A549 (cell line): ENCODE data around the gene C11orf98. TPM values are rescaled to one million over a fixed set of nuclear protein-coding genes. Genes with fewer than 3 reads are reported as not detected.

ENCODE experiments used
- ATAC-seq, 2 experiments: fragments of 200-7000 bp in 1 of 2; fragments of >200 bp in 1 of 2; cut with Nextera tagmentation in 1 of 2; cut with Tn5 transposase in 1 of 2; 3 replicates each; pipeline versions ENCODE4 v1.8.0 to v1.9.1; 2018 to 2020; ENCODE audit warnings: mild to moderate bottlenecking in 1 of 2, moderate library complexity in 1 of 2
- CTCF ChIA-PET: fragments of 300-600 bp; sonication (Branson Sonifier 250); formaldehyde crosslinking; extraction: SDS; loops from one replicate; lab custom pipeline; 2021; ENCODE audit warnings: antibody characterized with exemption, inconsistent platforms; lab: Yijun Ruan, JAX
- POLR2A ChIA-PET: fragments of 350-600 bp; formaldehyde crosslinking; extraction: SDS; loops from one replicate; lab custom pipeline; 2021; ENCODE audit warnings: antibody characterized with exemption, inconsistent platforms; lab: Yijun Ruan, JAX
- DNase-seq, 2 experiments: peaks; one replicate each; pipeline versions ENCODE4 v3.0.0 to v3.0.0-alpha.2; 2011 to 2016; ENCODE audit warnings: low read depth in 1 of 2, low spot score in 1 of 2
- FAIRE-seq: peaks from 2 replicates; lab custom pipeline; 2011; peaks lifted over from hg19 to GRCh38; lab: Jason Lieb, UNC
- H3K27ac ChIP-seq, 2 experiments: fragments of >200 bp; sonication (Bioruptor Twin); formaldehyde crosslinking; 3 replicates each; pipeline ENCODE4 v1.5.1; 2016 to 2017
- H3K4me1 ChIP-seq: fragments of >200 bp; sonication (Bioruptor Twin); formaldehyde crosslinking; 3 replicates; pipeline ENCODE4 v1.6.1; 2016
- H3K4me2 ChIP-seq: fragments of >200 bp; sonication (Bioruptor Twin); formaldehyde crosslinking; 3 replicates; pipeline ENCODE4 v1.6.1; 2016
- H3K4me3 ChIP-seq: fragments of >200 bp; sonication (Bioruptor Twin); formaldehyde crosslinking; 3 replicates; pipeline ENCODE4 v1.5.1; 2016
- H3K9me3 ChIP-seq: fragments of >200 bp; sonication (Bioruptor Twin); formaldehyde crosslinking; 3 replicates; pipeline ENCODE4 v1.6.1; 2016
- BHLHE40 ChIP-seq: IDR thresholded peaks from 2 replicates; pipeline ENCODE4 v1.6.1; 2012; ENCODE audit warnings: low read depth, low read length, inconsistent platforms
- CBX2 ChIP-seq: fragments of 200-600 bp; sonication (generic); IDR thresholded peaks from 2 replicates; pipeline ENCODE4 v1.6.1; 2016; ENCODE audit warnings: low read depth, mild to moderate bottlenecking, borderline replicate concordance
- CHD4 ChIP-seq: fragments of 200-600 bp; sonication (generic); IDR thresholded peaks from 2 replicates; pipeline ENCODE4 v1.6.1; 2016; ENCODE audit warnings: antibody characterized with exemption, mild to moderate bottlenecking, borderline replicate concordance
- CTCF ChIP-seq: fragments of >200 bp; sonication (Bioruptor Twin); formaldehyde crosslinking; IDR thresholded peaks from 3 replicates; pipeline ENCODE4 v1.5.1; 2016
- EP300 ChIP-seq, 2 experiments: fragments of >200 bp; sonication (Bioruptor Twin); formaldehyde crosslinking; IDR thresholded peaks; 2 replicates in 1 of 2; 3 replicates in 1 of 2; pipeline ENCODE4 v1.6.1; 2016 to 2017
- FOSB ChIP-seq: fragments of 250-450 bp; sonication (Bioruptor Pico); IDR thresholded peaks from 2 replicates; pipeline ENCODE4 v1.5.0; 2020; ENCODE audit warnings: mild to moderate bottlenecking, moderate library complexity
- FOXS1 ChIP-seq: fragments of 250-450 bp; sonication (Bioruptor Pico); IDR thresholded peaks from 2 replicates; pipeline ENCODE4 v1.5.0; 2020; ENCODE audit warnings: mild to moderate bottlenecking, moderate library complexity
- HES2 ChIP-seq: fragments of >200 bp; sonication (Bioruptor Twin); formaldehyde crosslinking; IDR thresholded peaks from 2 replicates; pipeline ENCODE4 v1.6.1; 2016
- HOXA7 ChIP-seq: fragments of 250-450 bp; sonication (Bioruptor Pico); IDR thresholded peaks from 2 replicates; pipeline ENCODE4 v1.5.0; 2020; ENCODE audit warnings: mild to moderate bottlenecking, moderate library complexity
- JUN ChIP-seq, 2 experiments: fragments of >200 bp; sonication (Bioruptor Twin); formaldehyde crosslinking; IDR thresholded peaks; 2 replicates in 1 of 2; 3 replicates in 1 of 2; pipeline ENCODE4 v1.6.1; 2016 to 2017
- MAX ChIP-seq: IDR thresholded peaks from 2 replicates; pipeline ENCODE4 v1.6.1; 2012
- MAZ ChIP-seq: fragments of 150-350 bp; IDR thresholded peaks from 2 replicates; pipeline ENCODE4 v1.6.1; 2014; ENCODE audit warnings: antibody characterized with exemption, low read depth, low read length, borderline replicate concordance
- NFE2L2 ChIP-seq: fragments of 150-350 bp; conservative IDR thresholded peaks from 2 replicates; pipeline ENCODE4 v1.6.1; 2014; ENCODE audit warnings: low read length
- NPAS2 ChIP-seq: fragments of 250-450 bp; sonication (Bioruptor Pico); IDR thresholded peaks from 2 replicates; pipeline ENCODE4 v1.8.0; 2022; ENCODE audit warnings: mild to moderate bottlenecking, moderate library complexity, borderline replicate concordance
- PHF8 ChIP-seq: fragments of 200-600 bp; sonication (generic); IDR thresholded peaks from 2 replicates; pipeline ENCODE4 v1.6.1; 2016; ENCODE audit warnings: low read depth, mild to moderate bottlenecking, antibody characterized with exemption, moderate library complexity, borderline replicate concordance
- POLR2A ChIP-seq: IDR thresholded peaks from 2 replicates; pipeline ENCODE4 v1.6.1; 2012; ENCODE audit warnings: mild to moderate bottlenecking, low read length
- RARB ChIP-seq: fragments of 250-450 bp; sonication (Bioruptor Pico); IDR thresholded peaks from 2 replicates; pipeline ENCODE4 v1.8.0; 2021; ENCODE audit warnings: mild to moderate bottlenecking, moderate library complexity
- RNF2 ChIP-seq: fragments of 200-600 bp; sonication (generic); IDR thresholded peaks from 2 replicates; pipeline ENCODE4 v1.6.1; 2016; ENCODE audit warnings: low read depth, mild to moderate bottlenecking, antibody characterized with exemption, moderate library complexity, borderline replicate concordance
- SMC3 ChIP-seq: fragments of >200 bp; sonication (Bioruptor Twin); formaldehyde crosslinking; IDR thresholded peaks from 3 replicates; pipeline ENCODE4 v1.6.1; 2018; ENCODE audit warnings: inconsistent platforms
- USF2 ChIP-seq: fragments of 450-650 bp; IDR thresholded peaks from 2 replicates; pipeline ENCODE4 v1.6.1; 2014; ENCODE audit warnings: antibody characterized with exemption
- ZSCAN20 ChIP-seq: fragments of 250-450 bp; sonication (Bioruptor Pico); IDR thresholded peaks from 2 replicates; pipeline ENCODE4 v1.8.0; 2022; ENCODE audit warnings: mild to moderate bottlenecking, moderate library complexity
- WGBS: methylation state at CpG from one replicate; pipeline ENCODE4 v1.1.6; 2017; ENCODE audit errors: missing lambda C conversion rate; 5-methylcytosine and 5-hydroxymethylcytosine counted together
- polyA plus RNA-seq, 4 experiments: library from polyadenylated mRNA; depleted of rRNA in 3 of 4; stranded (reverse); fragments of >200 nt; fragmentation: RNase III in 1 of 4; extraction: RNeasy Plus Mini Kit Qiagen cat#74134 plus additional on column Dnase treatment in 1 of 4; gene quantifications; 2 replicates in 3 of 4; 3 replicates in 1 of 4; pipeline ENCODE4 v1.2.3, GENCODE V29; 2011 to 2017

The C11orf98 gene
- polyA plus RNA-seq, 2 of the 4 experiments (the other 2 are of a cell fraction), result 91.7 to 140 TPM

- Histone ChIP-seq H3K4me2 (peak within 1 kb of the TSS; percentile 89), H3K9me3 (no peaks in the 10 kb centered on the region), H3K4me1 (peaks cover 30% of the 10 kb centered on the region), H3K27ac (peak within 1 kb of the TSS; percentile 55 to 92; a peak in 5 of 6 replicates), H3K4me3 (peak within 1 kb of the TSS; percentile 69)
- ATAC-seq (no peak), FAIRE-seq (no peak), DNase-seq (peak in 1 of 2 experiments; percentile 39)
- CTCF ChIA-PET, result interaction anchor here (0.7 to 5.3 kb wide), 10 partner anchors 7 to 333 kb away, joined by 3 to 37 read pairs (median 4); partner anchors contain the start of genes HNRNPUL2, LBHD1, TTC9C and UQCC3
- POLR2A ChIA-PET, result interaction anchor here (6.1 kb wide), 1 partner anchor 20 kb away, joined by 64 read pairs; the partner anchor contains the start of genes HNRNPUL2 and TTC9C
- TF ChIP-seq CTCF (no peak), MAX (no peak), RNF2 (no peak), USF2 (no peak), FOSB (no peak), BHLHE40 (no peak), CHD4 (no peak)
- 89% methylated on average over 9 of the region's 10 CpGs for WGBS
Measured at GRCh38 chr11:62707277-62707861, 42.4 kb upstream of the C11orf98 start, which contains the start of the genes BSCL2 and GNG3. BSCL2 (minus strand) TSS chr11:62707424; CDS start chr11:62707195, 229 bp downstream. GNG3 (plus strand) TSS chr11:62707676; CDS start chr11:62708296, 620 bp downstream.

- no peak for DNase-seq
- peak overlapping the region in 1 of 2 experiments; percentile 92; a peak in 2 of 6 replicates for H3K27ac ChIP-seq
- H3K4me2 ChIP-seq, result peak overlapping the region; percentile 78
- no peak for FAIRE-seq
- 85% methylated on average over 8 of the region's 8 CpGs for WGBS
- ChIA-PET CTCF (interaction anchor here (1.0 to 5.3 kb wide), 8 partner anchors 9 to 56 kb away, joined by 3 to 37 read pairs (median 6); partner anchors contain the start of genes HNRNPUL2, LBHD1, TTC9C and UQCC3), POLR2A (interaction anchor here (1.0 to 6.1 kb wide), 7 partner anchors 21 to 294 kb away, joined by 3 to 64 read pairs (median 7); partner anchors contain the start of genes C11orf98, CSKMT, EEF1G and HNRNPUL2)
- peaks cover 26% of the 10 kb centered on the region for H3K4me1 ChIP-seq
- H3K9me3 ChIP-seq, result no peaks in the 10 kb centered on the region
- no peak for ATAC-seq
- H3K4me3 ChIP-seq, result no peak overlapping the region
- TF ChIP-seq CTCF, result no peak
- no peak for TF ChIP-seq HOXA7 (CRISPR knock-in tag)
- no peak for TF ChIP-seq NPAS2 (CRISPR knock-in tag)
- TF ChIP-seq MAX, result no peak
Measured at GRCh38 chr11:62706850-62707247, 41.8 kb upstream of the C11orf98 start.

GRCh38 chr11:62705880-62706849 lies 41.2 kb upstream of the C11orf98 start:
- ChIA-PET CTCF (interaction anchor here (0.7 to 5.3 kb wide), 12 partner anchors 12 to 318 kb away, joined by 3 to 39 read pairs (median 5); partner anchors contain the start of genes HNRNPUL2 and TTC9C), POLR2A (interaction anchor here (0.8 to 6.1 kb wide), 11 partner anchors 10 to 293 kb away, joined by 3 to 64 read pairs (median 5); partner anchors contain the start of genes C11orf98, CSKMT, EEF1G and HNRNPUL2)
- H3K4me2 ChIP-seq, result peak overlapping the region; percentile 78
- WGBS, result 30% methylated on average over 40 of the region's 73 CpGs
- H3K4me1 ChIP-seq, result peaks cover 26% of the 10 kb centered on the region
- peak overlapping the region; percentile 69 for H3K4me3 ChIP-seq
- H3K27ac ChIP-seq, result peak overlapping the region; percentile 80 to 92
- FAIRE-seq (no peak), DNase-seq (peak; percentile 87 to 90), ATAC-seq (peak; percentile 73 to 87)
- no peaks in the 10 kb centered on the region for H3K9me3 ChIP-seq
- TF ChIP-seq SMC3 (no peak), CBX2 (no peak), RNF2 (no peak), NPAS2 (CRISPR knock-in tag) (no peak), NFE2L2 (no peak), CHD4 (no peak), HES2 (no peak), RARB (no peak), PHF8 (no peak), EP300 (IDR thresholded peaks at IDR 0.05) (no peak), JUN (IDR thresholded peaks at IDR 0.05) (peak in 1 of 2 experiments; percentile 83; a peak in 3 of 5 replicates), MAZ (no peak), POLR2A (peak; percentile 66), FOXS1 (CRISPR knock-in tag) (no peak), ZSCAN20 (no peak)
